GM13976 (cell line): Measurements from ENCODE around the gene RASGEF1B.

ENCODE experiments used
- DNase-seq: peaks from one replicate; pipeline ENCODE4 v3.0.0; 2012; ENCODE audit warnings: low spot score
- CTCF ChIP-seq: IDR thresholded peaks from 2 replicates; pipeline ENCODE4 v1.5.1; 2012; ENCODE audit warnings: borderline replicate concordance, mild to moderate bottlenecking; ENCODE audit not compliant: insufficient read depth; ENCODE audit errors: extremely low read depth, missing control alignments, control extremely low read depth
- in situ Hi-C: fragments of 300-500 bp; cut with MboI; formaldehyde crosslinking; loops from one replicate; pipeline ENCODE4 v1.12.0; 2022; ENCODE audit warnings: low sequenced_read_pairs, mixed read lengths, inconsistent platforms; ENCODE audit not compliant: unreplicated experiment

The RASGEF1B gene

GRCh38 chr4:81472281-81473182 lies 825 bp upstream of the RASGEF1B start:
- peak; percentile 41 for DNase-seq
- in situ Hi-C loops, result loop anchor here (10.0 kb wide), 1 partner anchor 372 kb away; no protein-coding TSS in a partner anchor
- no peak for TF ChIP-seq CTCF

- no peak for DNase-seq
- TF ChIP-seq CTCF, result no peak
- in situ Hi-C loops, result loop anchor here (10.0 kb wide), 1 partner anchor 374 kb away; no protein-coding TSS in a partner anchor
These were observed 464 bp downstream of the RASGEF1B start for GRCh38 chr4:81471298-81471587.

GRCh38 chr4:81470456-81471297 lies 1.0 kb downstream of the RASGEF1B start:
- no peak for TF ChIP-seq CTCF
- DNase-seq, result peak; percentile 21
- in situ Hi-C loops, result loop anchor here (10.0 kb wide), 1 partner anchor 374 kb away; no protein-coding TSS in a partner anchor

- TF ChIP-seq CTCF, result no peak
- DNase-seq, result no peak
- in situ Hi-C loops, result loop anchor here (10.0 kb wide), 1 partner anchor 375 kb away; no protein-coding TSS in a partner anchor
These were observed 1.8 kb downstream of the RASGEF1B start for GRCh38 chr4:81469781-81470455.

GRCh38 chr4:81468678-81469077 lies 3.0 kb downstream of the RASGEF1B start:
- no peak for DNase-seq
- in situ Hi-C loops, result no loop called here
- no peak for TF ChIP-seq CTCF

- DNase-seq, result no peak
- in situ Hi-C loops, result no loop called here
- no peak for TF ChIP-seq CTCF
These were observed 4.1 kb downstream of the RASGEF1B start for GRCh38 chr4:81467672-81467964.
